ENCODE data around the gene ACSM5.

DNA sequence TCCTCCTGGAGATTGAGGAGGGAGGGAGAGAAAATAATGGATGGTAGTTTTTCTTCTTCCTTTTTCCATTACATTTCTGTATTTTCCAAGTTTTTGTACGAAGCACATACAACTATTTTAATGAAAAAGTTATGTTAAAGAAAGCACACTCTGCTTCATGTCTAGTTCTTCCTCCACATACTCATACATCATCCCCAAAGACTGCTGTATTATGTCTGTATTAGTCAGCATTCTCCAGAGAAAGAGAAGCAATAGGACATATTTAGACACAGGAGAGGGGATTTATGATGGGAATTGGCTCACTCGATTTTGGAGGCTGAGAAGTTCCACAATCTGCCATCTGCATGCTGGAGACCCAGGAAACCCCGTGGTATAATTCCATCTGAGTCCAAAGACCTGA is 31.9 kb downstream of the ACSM5 start:
- TF ChIP-seq, protein P1, sequence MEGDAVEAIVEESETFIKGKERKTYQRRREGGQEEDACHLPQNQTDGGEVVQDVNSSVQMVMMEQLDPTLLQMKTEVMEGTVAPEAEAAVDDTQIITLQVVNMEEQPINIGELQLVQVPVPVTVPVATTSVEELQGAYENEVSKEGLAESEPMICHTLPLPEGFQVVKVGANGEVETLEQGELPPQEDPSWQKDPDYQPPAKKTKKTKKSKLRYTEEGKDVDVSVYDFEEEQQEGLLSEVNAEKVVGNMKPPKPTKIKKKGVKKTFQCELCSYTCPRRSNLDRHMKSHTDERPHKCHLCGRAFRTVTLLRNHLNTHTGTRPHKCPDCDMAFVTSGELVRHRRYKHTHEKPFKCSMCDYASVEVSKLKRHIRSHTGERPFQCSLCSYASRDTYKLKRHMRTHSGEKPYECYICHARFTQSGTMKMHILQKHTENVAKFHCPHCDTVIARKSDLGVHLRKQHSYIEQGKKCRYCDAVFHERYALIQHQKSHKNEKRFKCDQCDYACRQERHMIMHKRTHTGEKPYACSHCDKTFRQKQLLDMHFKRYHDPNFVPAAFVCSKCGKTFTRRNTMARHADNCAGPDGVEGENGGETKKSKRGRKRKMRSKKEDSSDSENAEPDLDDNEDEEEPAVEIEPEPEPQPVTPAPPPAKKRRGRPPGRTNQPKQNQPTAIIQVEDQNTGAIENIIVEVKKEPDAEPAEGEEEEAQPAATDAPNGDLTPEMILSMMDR (IDR thresholded peaks at IDR 0.05; ENCODE audit: poor library complexity) = no peak
- no peak for TF ChIP-seq EZH2 (IDR thresholded peaks at IDR 0.05; ENCODE audit: borderline replicate concordance)

Measured in hepatocyte (in vitro differentiated cells).